ENCODE data around the gene YWHAQ. TPM values are rescaled to one million over a fixed set of nuclear protein-coding genes. Genes with fewer than 3 reads are reported as not detected.

Gene YWHAQ
- 401 and 459 TPM in 2 replicates for total RNA-seq

DNA sequence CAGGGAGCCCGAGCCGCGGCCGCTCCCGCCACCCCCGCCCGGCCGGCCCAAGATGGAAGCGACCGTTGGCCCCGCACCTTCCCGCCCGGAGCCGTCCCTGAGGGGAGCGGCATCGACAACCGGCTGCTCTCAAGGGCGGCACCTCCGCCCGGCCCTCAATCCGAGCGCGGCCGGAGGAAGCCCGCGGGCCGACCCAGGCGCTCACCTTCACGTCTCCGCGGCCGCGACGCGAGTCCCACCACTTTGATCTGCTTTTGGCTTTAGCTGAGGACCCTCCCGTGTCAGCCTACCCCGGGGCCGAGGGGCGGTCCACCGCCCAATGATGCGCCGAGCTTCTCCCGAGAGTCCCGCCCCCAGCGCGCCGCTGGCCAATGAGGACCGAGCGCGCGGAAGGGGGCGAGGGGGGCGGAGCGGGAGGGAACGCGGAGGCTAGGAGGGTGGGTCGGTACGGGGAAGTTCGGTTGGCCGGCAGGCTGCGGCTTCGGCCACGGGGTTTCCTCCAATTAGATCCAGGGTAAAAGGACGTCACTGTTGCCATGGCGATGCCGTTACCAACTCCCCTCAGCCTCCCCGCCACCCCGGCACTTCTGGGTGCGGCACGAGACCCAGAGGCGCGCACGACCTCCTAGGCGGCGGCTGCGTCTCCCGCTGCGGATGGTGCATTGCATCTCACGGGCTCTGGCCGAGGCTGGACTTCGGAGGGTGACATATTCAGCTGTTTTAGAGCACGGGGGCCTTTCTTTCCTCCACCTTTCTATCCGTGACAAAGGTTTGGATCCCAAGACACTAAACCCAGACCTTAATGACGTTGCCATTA lies at the start of gene YWHAQ:
YWHAQ (minus strand) TSS at position 262 of the 817 bp plus-strand sequence. CDS start 545 bp downstream, outside the sequence.

DNA sequence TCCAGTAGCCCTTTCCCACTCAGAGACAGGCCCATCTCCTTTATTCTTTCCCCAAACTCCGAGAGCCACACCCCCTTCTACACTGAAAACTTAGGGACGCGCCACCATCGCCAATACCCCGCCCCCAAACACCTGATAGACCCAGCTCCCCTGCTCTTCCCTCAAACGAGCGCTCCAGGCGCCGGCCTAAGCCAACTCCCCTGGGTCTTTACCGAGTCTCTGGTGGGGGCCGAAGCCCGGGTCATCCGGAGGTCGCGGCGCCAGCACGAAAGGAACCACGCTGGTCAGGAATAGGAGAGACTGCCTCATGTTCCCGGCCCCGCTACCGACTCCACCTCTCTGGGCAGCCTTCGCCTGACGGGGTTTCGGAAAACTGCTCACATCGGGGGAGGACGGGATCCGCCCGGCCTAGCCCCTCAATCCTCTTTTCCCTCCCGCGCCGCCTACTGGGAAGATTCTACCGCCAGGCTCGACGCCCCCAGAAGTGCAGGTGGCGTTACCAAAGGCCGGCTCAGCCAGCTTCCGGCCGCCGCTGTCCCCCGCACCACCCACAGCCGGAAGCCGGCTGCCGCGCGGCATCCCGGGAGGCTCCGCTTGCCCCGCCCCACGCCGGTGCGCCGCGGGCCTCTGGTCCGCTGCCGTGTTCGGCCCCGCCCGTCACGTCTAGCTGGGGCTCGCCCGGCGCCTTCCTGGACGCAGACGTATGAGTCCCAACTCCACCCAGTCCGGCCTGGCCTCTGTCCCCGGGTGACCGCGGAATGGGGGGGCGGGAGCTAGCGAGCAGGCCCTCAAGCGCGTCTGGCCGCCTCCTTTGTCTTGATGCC lies 75.3 kb downstream of the YWHAQ start, which contains the start of gene ADAM17:
ADAM17 (minus strand) TSS at position 534 of the 824 bp plus-strand sequence; CDS start at position 309, 225 bp downstream.

Other genes starting within 250 kb of the YWHAQ start
- 77.4 and 79.9 TPM in 2 replicates for gene ITGB1BP1, start 207.5 kb downstream of the YWHAQ start, total RNA-seq
- gene CPSF3, start 207.3 kb downstream of the YWHAQ start, total RNA-seq = 60.9 TPM in 2 replicates
- gene IAH1, start 156.4 kb downstream of the YWHAQ start, total RNA-seq = 62.4 and 68.8 TPM in 2 replicates
- 12.9 and 16.3 TPM in 2 replicates for gene ADAM17, start 75.2 kb downstream of the YWHAQ start, total RNA-seq
- 5.4 and 10.3 TPM in 2 replicates for gene TAF1B, start 212.5 kb upstream of the YWHAQ start, total RNA-seq

Measured in bronchus fibroblast of lung (primary cell).